Left lobe of liver (tissue), 2 donors: Measurements from ENCODE around the gene SOX12. TPM values are rescaled to one million over a fixed set of nuclear protein-coding genes. Genes with fewer than 3 reads are reported as not detected.
"Not testable (repeated sequence)": the region's sequence is repeated elsewhere in the genome, so short reads cannot be mapped to it uniquely, and the experiment has no call there.

Source experiments
- ATAC-seq: fragments of 200-7000 bp; cut with Tn5 transposase; one replicate; pipeline ENCODE4 v1.9.1; 2020; ENCODE audit warnings: mild to moderate bottlenecking, moderate library complexity
- DNase-seq: peaks from one replicate; pipeline ENCODE4 v3.0.0-alpha.2; 2020; ENCODE audit warnings: low spot score
- total RNA-seq: library from RNA; stranded (reverse); gene quantifications from one replicate; pipeline ENCODE4 v1.2.1, GENCODE V29; 2021
- donor health status: DM: no; HTN: no; CAD: no; lungs with moderate emphysema.
- donor health status: DM: no; HTN: yes; CAD: no.

The SOX12 gene
- total RNA-seq, 1 donor from 2014 or later = 5.6 TPM

DNA sequence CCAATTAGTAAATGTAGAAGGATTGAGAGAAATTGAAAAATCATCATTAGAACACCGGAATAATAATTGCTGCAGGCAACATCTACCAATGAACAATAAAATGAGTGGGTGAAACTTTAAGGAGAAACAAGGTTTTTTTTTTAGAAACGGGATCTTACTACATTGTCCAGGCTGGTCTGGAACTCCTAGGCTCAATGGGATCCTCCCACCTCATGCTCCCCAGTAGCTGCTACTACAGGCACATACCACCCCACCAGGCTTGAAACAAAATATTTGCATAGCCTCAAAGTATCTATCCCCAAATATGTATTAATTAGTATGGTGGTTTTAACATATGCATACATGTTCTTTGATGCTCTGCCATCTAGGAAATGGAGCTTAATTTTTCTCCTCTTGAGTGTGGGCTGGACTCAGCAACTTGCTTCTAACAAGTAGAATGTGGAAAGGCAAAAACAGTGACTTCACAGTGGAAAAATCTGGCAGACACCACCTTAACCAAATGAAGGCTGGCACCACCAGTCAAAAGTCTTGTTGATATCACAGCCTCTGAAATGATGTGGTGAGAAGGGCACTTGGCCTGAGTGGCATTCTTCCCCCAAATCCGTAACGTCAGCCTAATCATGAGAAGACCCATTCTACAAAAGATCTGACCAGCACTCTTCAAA lies 33.7 kb downstream of the SOX12 start:
- DNase-seq (no peak), ATAC-seq (no peak)

DNA sequence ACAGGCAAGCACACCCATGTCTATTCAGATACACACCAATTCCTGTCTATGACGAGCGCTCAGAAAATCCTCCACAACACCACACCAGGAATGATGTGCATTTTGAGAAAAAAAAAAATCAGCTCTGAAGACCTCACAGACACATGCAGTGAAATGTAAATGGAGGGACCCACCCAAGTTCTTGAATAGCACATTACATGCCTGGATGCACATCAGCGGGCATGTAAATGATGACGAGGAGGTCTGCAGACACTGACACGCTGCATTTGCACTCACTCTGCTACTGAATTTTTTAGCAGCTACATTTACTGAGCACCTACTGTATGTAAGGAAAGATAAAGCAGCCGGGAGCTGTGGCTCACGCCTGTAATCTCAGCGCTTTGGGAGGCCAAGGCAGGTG lies 36.2 kb downstream of the SOX12 start:
- no peak for ATAC-seq
- no peak for DNase-seq

DNA sequence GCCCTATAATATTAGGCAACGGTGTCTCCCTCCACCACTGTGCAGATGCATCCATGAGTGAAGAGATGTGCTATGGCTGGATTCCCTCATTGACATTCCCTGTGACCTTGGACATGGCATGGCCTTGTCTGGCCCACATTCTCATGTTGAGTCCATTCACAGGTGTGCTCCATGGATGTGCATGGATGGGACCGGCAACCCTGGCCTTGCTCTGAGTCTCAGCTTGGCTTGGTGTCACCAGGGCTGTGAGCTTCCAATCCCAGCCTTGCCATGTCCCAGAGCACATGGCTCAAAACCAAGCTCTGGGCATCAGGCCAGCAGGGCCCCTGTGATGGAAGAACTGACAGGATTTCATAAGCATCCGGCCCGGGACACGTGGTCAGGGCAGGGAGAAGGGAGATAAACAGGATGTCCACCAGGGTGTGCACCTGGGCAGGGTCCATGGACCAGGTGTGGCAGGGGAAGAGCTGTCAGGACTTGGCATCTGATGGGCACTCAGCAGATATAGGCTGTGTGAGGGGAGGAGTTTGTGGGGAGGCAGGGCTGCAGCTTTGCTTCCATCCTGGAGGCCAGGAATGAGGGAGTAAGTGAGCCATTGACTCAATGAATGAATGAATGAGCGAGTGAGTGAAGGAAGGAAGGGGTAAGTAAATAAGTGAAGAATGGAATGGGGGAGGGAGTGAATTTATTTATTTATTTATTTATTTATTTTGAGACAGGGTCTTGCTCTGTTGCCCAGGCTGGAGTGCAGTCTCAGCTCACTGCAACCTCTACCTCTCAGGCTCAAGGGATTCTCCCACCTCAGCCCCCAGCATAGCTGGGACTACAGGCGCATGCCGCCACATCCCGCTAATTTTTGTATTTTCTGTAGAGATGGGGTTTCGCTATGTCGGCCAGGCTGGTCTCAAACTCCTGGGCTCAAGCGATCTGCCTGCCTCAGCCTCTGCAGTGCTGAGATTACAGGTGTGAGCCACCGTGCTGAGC lies 37.2 kb downstream of the SOX12 start:
- ATAC-seq (peak; percentile 93), DNase-seq (peak; percentile 99)

DNA sequence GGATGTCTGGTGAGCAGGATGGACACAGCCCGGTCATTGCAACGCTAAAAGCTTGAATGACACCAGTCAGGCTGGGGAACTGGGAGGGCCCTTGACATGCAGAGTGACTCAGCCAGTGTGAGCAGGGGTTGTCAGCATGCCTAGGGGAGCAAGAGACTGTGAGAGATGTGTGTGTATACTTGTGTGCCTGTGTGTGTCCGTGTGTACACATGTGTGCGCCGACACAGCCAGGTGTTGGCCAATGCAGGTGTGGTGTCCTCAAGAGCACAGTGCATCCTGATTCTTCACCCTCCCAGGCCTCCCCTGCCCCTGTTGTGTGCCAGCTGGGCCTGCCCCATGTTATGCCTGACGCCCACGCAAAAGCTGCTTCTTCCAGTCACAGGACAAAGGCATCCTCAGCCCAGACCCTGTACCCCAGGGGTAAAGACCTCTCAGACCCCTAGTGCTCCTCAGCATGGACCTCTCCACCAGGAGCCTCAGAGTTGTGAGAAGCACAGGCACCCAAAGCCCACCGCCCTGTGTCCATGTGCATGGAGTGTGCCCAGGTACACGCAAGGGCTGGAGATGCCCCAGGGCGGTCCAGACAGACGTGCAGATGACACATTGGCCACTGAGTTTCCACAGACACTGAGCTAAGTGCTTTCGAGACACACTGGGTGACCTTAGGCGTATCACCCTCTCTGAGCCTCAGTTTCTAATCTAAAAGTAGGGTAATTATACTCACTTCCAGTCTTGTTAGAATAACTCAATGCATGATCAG lies 38.1 kb downstream of the SOX12 start:
- no peak for DNase-seq

DNA sequence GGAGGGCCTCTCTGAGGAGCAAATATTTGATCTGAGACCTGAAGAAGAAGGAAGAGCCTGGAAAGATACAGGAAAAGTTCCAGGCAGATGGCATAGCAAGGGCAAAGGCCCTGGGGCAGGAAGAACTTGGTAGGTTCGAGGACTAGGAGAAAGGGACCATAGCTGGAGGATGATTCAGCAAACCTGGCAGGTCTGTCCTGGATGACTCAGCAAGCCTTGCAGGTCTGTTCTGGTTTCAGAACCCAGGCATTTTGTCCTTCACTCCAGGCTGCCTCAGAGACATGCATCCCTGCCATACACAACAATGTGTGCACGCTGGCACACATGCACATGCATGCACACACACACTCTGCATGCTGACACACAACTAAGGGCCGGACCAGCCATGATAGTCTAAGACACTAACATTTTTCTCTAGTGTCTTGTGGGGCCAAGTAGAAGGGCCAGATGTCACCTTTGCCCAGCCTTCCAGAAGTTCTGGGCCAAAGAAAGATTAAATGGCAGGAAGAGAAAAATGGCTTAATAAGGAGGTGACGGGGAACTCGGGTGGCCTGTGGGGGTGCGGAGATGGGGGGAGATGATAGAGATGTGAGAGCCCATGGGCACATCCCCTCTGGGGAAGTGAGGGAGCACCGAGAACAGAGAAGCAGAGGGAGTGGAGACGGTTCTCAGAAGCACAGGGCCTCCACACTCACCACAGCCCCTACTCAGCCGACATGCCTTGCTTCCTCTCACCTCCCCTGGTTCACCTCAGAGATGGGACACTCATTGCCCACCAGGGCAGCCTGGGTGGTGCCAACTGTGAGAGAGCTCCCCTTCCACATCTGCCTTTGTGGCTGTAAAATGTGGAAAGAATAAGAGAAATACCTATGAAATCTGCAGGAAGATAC lies 39.8 kb downstream of the SOX12 start:
- DNase-seq (no peak), ATAC-seq (no peak)

More for the DNA sequence above, 38.1 kb downstream of the SOX12 start:
- ATAC-seq = no peak

DNA sequence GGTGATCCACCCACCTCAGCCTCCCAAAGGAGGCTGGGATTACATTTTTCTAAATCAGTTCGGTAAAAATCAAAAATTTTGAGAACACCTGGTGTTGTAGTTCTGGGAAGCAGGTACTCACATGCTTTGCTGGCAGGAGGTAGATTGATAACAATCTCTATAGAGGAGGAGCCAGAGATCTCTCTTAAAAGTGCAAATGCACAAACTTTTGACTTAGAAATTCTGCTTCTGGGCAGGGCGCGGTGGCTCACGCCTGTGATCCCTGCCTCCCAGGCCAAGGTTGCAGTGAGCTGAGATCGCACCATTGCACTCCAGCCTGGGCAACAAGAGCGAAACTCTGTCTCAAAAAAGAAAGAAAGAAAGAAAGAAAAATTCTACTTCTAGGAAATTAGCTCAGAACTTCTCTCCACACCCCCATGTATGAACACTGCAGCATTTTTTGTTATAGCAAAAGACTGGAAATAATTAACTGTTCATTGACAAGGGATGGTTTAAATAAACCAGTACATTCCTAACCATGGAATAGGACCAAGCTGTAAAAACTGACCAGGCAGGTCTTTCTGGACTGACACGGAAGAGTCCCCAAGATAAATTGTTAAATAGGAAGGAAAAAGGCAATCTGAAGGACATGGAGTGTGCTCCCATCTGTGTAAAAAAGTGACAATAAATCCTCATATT lies 40.8 kb downstream of the SOX12 start:
- ATAC-seq (peak; percentile 24), DNase-seq (no peak)

DNA sequence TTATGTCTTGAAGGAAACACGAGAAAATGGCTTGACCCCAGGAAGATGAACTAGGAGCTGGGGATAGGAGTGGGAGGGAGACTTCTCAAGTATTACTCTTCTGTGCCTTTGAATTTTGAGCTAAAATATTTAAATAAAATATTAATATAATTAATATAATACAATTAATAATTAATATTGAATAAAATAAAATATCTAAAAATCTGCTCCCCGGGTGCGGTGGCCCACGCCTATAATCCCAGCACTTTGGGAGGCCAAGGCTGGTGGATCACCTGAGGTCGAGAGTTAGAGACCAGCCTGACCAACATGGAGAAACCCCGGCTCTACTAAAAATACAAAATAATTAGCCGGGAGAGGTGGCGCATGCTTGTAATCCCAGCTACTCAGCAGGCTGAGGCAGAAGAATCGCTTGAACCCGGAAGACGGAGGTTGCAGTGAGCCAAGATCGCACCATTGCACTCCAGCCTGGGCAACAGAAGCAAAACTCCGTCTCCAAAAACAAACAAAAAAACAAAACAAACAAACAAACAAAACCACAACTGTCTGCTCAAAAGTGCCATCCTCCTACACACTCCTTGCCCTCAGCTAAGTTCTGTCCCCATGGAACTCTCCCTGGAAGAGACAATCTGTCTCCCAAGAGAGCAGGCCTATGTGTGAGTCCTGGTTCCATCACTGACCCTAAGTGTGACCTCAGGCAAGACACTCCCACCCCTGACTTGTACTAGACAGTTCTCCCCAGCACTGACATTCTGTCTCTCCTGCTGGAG lies 41.5 kb downstream of the SOX12 start:
- no peak for ATAC-seq
- DNase-seq = no peak

DNA sequence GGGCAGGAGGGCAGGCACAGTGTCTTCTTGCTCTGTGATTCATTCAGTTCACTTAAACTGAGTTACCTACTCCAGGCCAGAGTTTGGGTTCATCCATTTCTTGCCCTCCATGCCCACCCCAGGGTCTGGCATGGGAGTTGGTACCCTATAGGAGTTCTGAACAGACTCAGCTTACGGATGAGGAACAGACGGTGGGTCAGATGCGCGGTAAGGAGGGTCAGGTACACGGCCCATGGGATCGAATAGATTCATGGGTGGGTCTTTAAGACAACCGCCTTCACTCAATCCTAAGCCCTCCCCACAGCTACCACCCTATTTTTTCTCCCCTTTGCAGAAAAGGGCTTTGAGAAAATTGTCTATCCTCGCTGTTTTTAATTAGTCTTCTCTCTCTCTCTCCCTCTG lies 42.1 kb downstream of the SOX12 start:
- DNase-seq (no peak), ATAC-seq (no peak)

DNA sequence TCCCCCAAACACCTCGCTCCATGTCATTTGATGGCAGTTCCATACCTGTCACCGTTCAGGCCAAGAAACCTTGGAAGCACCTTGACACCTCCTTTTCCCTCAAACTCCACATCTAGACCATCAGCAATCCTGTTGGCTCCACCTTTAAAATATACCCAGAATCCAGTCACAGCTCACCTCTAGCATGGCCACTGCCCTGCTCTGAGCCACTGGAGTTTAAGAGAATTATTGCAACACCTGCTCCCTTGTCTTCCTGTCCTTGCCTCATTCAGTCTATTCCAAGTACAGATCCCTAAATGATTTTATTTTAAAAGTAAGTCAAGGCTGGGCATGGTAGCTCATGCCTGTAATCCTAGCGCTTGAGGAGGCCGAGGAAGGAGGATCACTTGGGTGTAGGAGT lies 43.6 kb downstream of the SOX12 start:
- ATAC-seq = no peak
- DNase-seq = no peak

DNA sequence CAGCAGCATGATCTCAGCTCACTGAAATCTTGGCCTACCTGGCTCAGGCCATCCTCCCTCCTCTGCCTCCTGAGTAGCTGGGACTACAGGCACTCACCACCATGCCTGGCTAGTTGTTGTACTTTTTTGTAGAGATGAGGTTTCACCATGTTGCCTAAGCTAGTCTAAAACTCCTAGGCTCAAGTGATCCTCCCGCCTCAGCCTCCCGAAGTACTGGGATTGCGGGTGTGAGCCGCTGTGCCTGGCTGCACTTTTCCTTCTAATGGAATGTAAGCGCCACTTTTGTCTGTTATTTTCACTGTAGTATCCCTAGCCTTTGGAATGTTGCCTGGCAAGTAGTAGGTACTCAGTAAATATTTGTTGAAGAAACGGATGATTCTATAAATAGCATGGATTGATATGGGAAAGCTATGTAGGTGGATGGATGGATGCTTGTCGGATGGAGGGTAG lies 44.8 kb downstream of the SOX12 start:
- DNase-seq = no peak
- ATAC-seq = peak; percentile 2

DNA sequence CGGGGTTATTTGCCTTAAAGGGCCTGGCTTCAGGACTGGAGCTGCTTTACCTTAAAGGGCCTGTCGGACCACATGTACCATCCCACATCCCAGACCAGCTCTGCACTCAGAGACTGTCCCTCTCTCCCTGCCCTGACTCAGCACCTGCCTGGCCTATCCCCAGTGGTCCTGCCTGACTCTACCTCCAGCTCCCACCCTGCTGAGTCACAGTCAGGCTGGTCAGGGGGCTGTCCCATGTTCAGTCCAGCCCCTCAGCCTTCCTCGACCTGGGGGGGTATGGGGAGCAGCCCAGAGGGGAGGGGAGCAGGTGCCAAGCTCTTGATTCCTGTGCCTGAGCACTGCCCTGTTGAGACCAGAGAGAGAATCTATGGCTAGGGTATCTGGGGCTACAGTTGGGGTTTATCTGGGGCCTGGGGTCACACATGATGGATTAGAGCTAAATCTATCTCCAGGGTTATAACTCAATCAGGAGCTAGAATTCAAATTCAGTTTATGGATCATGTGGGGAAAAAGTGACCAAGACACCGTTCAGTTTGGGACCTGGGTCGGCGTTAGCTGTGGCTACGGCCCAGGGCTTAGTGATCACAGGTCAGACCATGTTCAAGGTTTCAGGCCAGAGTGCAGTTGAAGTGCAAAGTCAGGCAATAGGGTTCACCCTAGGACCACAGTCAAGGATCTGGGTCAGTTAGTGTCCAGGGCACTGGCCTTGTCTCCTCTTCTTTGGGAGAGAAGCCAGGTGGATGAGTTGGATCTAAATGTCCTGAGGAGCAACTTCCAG lies 45.8 kb downstream of the SOX12 start:
- ATAC-seq (peak; percentile 82), DNase-seq (peak; percentile 89)

DNA sequence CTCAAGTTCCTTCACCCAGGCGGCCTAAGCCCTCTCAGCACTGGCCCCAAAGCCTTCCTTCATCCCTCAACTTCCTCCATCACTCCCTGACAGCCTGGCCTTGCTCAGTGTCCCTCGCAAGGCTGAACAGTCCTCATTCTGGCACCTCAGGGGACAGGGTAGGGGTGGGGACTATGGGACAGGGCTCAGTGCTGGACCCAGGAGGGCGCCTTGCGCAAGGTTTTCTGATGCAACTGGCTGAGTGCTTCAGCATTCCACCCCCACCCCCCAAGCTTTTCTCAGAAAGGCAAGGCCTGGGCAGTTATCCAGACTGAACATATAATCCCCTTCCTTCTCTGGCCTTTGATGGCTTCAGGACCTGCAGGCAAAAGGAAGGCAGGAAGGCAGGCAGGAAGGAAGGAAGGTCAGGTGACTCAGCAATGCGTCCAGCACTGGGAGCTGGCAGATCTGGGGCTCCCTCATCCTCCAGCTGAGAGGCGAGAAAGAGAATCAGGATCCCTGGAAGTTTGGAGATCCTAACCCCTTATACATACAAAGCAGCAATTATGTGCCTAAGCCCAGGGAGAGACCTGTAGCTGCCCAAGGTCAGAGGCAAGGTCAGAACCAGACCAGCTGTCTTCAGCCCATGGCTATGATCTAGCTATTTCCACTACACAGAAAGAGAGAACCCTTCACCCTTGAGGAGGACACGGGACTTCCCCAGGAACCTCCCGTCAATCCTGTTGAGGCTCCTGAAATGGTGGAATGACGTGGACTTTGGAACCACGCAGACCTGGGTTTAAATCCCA lies 46.6 kb downstream of the SOX12 start:
- ATAC-seq (peak; percentile 84), DNase-seq (peak; percentile 98)

DNA sequence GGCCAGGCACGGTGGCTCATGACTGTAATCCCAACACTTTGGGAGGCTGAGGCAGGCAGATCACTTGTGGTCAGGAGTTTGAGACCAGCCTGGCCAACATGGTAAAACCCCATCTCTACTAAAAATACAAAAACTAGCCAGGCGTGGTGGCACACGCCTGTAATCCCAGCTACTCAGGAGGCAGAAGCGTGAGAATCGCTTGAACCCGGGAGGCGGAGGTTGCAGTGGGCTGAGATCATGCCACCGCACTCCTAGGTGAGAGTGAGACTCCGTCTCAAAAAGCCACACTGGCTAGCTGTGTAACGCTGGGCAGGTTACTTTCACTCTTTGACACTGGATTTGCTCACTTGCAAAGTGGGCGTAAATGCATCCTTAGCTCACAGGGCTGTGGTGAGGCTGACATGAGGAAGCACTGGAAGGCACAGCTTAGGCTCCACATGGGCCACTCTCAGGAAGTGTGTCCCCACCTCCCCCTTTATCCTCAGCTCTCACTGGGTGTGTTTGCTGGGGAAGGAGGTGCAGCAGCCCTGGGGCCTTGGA lies 47.3 kb downstream of the SOX12 start:
- not testable (repeated sequence) for ATAC-seq, DNase-seq

DNA sequence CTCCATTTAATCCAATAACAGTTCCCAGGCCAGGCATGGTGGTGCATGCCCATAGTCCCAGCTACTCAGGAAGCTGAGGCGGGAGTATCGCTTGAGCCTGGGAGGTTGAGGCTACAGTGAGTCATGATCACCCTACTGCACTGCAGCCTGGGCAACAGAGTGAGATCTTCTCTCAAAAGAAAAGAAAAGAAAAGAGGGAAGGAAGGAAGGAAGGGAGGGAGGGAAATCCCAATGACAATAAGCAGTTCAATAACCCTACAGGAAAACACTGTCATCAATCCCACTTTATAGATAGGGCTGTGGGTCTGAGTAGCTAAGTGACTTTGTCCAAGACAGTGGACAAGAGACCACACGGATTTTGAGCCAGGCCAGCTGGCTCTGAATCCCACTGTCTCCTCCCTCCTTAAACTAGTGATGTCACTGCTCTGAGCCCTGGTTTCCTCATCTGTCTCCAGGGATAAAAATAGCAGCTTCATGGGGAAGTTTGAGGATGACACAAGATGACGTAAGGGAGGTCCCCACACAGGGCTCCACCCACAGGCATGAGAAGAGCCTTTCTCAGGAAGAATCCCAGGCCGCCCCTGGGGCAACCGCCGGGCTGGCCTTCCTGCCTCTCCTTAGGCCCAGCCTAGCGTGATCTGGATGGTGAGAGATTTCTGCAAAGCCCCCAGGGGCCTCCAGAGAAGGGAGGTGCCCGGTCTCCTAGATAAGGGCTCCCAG lies 48.0 kb downstream of the SOX12 start:
- DNase-seq = no peak
- ATAC-seq = no peak

DNA sequence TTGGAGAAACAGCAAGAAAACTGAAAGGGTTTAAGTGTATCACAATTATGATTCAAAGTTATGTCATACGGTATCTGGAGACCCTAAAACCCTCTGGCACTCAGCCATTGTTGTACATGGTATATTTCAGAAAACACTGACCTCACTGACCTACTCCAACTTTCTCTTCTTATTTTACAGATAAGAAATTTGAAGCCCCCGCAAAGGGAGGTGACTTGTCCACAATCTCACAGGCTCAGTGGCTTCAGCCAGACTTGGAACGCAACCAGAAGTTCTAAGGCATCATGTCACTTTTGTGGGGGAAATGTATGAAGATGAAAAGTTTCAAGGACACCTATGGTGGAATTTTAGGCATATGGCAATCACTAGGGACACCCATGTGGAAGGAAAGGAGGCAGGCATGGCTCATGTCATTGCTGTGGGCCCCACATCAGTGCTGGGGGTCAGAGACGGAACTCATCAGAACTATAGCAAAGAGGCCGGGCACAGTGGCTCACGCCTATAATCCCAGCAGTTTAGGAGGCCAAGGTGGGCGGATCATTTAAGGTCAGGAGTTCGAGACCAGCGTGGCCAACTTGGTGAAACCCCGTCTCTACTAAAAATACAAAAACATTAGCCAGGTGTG lies 50.0 kb downstream of the SOX12 start:
- DNase-seq (no peak), ATAC-seq (no peak)

DNA sequence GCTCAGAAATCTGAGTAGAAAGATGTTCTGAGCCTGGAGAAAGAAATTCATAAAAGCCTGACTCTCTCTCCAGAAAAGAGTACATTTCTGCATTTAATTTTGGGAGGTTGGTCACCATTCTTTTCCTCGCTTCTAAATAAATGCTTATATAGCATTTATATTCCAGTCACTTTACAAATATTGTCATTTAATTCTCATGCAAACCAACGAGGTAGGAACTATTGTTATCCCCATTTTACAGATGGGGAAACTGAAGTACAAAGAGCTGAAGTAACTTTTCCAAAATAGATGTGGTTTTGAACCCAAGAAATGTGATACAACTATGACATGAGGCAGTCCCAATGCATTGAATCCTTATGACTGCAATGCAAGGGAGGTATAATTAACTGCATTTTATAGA lies 50.7 kb downstream of the SOX12 start:
- ATAC-seq = no peak

More for the DNA sequence above, 50.7 kb downstream of the SOX12 start:
- no peak for DNase-seq
